HG02588 (cell line): ENCODE results near the gene PRR33.
A peak's percentile ranks its signal among the peaks of the same experiment; 100 is the strongest.

Experiments used
- ATAC-seq: cut with Tn5 transposase; IDR thresholded peaks from one replicate; pipeline ENCODE4 v1.9.1; 2021; ENCODE audit warnings: mild to moderate bottlenecking, moderate library complexity; ENCODE audit not compliant: unreplicated experiment

The PRR33 gene

GRCh38 chr11:1852877-1853276 is 38.8 kb downstream of the PRR33 start, which contains the start of gene LSP1:
Gene LSP1 (plus strand): TSS chr11:1853084. CDS start chr11:1853145, 61 bp downstream.
- ATAC-seq = peak; percentile 36

DNA sequence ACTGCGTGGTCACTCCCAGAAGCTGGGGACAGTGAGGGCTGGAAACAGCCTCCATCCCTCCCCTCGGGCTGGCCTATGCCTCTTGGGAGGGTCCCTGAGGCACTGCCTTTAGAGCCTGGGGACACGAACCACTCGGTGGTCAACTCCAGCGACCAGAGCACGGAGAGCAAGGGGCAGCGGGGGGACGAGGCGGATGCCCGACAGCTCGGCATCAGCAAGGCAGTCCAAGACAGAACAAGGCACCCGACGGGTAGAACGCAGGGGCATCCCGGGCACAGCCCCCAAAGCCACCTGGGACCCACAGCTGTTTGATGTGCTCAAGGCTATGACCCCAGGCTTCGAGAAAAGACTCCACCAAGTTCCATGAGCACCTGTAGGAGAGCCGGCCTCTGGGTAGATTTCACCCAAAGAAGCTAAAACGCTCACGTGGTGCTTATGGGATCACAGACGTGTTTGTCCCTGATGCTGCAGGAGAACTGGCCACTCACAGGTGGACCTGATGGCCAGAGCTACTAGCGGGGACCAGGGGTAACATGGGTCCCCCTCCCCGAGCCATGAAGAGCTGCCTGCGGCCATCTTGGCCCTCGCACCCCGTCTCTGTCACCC is 39.3 kb downstream of the PRR33 start:
- ATAC-seq = peak; percentile 1

- ATAC-seq = no peak
These were observed 40.1 kb downstream of the PRR33 start for GRCh38 chr11:1851468-1852180.

DNA sequence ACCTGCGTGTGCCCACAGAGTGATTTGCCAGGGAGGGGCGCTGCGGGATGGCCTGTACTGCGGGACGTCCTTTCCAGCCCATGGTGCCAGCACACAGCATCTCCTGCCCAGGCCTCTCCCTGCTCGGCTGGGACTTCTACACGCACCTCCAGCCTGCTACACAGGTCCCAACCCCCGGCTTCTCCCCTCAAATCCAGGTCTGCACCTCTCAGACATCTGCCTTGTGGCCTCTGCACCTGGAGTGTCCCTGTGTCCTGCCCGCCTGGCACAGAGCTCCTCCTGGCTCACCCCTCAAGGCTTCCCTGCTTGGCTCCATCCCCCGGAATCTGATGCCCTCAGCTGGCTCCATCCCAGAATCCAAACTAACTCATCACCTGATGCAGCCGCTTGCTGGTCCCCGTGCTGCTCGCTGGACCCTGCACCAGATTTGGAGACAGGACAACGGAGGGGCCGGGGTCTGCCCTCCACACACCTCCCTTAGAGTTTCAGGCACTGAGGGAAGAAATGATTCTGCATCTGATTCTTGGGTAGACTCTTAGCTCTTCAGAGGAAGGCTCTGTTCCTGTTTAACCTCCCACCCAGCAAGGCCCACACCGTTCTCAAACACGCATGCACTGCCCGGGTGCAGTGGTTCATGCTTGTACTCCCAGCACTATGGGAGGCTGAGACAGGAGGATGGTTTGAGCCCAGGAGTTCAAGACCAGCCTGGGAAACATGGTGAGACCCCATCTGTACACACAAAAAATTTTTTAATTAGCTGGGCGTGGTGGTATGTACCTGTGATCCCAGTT is 42.9 kb downstream of the PRR33 start:
- no peak for ATAC-seq

- ATAC-seq = no peak
These were observed 43.6 kb downstream of the PRR33 start for GRCh38 chr11:1847926-1848639.

GRCh38 chr11:1847006-1847735 is 44.5 kb downstream of the PRR33 start:
- no peak for ATAC-seq

GRCh38 chr11:1846453-1846932 is 45.2 kb downstream of the PRR33 start:
- no peak for ATAC-seq

- ATAC-seq = no peak
These were observed 45.9 kb downstream of the PRR33 start for GRCh38 chr11:1845561-1846452.

DNA sequence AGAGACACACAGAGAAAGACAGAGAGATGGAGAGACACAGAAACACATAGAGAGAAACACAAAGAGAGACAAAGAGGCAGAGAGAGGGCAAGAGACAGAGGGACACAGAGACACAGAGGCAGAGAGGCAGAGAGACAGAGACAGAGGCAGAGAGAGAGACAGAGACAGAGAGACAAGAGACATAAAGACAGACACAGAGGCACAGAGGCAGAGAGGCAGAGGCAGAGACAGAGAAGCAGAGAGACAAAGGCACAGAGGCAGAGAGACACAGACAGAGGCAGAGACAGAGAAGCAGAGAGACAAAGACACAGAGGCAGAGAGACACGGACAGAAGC is 46.6 kb downstream of the PRR33 start:
- no peak for ATAC-seq

DNA sequence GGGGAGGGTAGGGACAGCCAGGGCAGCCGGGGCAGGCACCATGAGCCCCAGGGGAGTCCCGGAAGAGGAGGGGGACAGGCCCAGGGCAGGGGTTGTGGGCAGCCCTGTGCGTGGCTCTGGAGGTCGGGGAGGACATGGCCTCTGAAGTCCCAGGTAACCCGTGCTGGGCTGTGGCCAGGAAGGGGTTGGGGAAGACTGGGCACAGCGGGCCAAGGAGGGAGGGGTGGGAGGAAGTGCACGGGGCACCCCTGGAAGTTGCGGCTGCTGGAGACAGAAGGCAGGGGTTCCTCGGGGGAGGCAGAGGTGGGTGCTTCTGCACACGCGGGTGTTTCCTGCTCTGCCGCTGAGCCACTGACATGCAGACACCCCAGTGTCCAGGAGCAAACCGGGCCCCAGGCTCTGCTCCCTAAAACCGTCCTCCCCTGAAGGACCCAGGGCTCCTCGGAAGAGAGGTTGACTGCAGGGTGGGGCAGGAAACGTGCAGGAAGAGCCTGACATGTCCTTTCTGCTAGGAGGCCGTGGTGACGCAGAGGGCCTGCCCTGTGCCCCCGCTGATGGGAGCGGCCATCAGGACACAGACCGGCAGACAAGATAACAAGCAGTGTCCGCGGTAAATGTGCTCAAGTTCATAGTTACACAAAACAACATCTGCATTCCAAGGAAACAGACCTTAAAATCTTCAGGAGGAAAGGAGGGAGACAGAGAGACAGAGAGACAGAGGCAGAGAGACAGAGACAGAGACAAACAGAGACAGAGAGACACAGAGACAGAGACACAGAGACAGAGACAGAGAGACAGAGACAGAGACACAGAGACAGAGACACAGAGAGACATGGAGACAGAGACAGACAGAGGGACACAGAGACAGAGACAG is 47.2 kb downstream of the PRR33 start:
- no peak for ATAC-seq

DNA sequence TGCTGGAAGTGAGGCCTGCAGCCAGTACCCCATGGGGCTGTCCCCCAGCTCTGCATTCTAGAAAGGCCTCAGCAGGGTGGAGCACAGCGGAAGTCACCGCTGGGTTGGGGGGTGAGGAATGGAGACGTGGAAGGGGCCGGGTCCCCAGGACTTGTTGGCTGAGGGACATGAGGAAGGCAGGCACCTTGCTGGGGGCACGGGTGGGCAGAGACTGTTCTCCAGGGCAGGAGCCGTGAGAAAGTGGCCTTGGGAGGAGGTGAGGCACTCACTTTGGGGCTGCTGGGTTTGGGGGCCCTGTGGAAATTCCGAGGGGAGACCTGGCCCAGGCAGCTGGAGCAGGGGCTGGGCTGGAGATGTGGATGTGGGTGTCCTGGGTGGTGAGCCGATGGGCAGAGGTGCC is 47.9 kb downstream of the PRR33 start:
- ATAC-seq = no peak

DNA sequence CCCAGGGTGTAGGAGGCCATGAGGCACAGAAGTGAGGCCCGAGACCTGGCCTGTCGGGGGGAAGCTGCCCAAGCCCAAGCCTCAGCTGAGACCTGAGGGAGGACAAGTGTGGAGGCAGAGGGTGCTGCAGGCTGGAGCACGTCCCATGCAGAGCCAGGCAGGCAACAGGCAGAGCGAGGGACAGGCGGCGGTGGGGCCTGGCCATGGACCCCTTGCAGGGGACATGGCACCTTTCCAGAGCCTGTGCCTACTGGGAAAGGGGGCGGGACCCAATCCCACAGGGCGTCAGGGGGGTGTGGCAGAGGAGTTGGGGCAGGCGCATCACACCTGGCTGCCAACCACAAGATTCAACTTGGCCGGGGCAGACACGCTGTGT is 48.6 kb downstream of the PRR33 start:
- ATAC-seq = no peak

DNA sequence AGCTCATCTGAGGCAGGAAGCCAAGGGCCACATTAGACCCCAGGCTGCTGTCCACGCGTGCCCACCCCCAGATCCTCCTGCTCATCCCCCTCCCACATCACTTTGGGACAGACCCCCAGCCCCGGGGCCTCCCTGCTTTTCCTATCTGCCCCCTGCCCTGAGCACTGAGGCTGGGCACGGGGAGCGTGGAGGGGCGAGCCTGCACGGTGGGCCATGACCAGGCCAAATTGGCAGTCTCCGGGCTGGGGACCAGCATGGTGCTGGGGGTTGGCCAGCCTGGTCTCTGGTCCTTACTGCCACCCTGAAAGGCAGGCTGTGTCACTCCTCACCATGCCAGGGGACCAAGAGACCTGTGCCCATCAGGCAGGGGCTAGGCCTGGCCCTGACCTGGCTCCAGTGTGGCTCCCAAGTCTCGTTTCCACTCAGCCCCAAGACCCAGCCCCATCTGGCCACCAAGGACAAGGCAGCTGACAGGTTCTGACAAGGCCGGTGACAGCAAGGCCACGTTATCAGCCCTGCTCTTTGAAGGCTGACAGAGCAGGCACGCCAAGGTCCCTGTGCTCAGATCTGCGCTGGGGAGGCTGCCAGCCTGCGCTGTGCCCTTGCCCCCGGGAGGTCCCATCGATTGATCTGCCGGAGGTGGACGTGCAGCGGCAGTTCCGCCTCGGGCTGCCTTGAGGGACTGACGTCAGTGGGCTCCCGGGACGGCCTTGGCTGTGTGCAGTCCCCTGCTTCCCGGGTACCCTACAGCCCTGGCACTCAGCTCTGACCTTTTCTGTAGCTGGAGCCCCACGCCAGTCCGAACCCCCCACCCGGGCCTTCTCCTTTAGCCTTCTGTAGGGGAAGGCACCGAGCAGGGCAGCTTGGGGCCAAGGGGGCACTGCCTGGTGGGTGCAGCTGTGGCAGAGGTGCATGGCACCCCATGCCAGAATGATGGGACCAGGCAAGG is 49.3 kb downstream of the PRR33 start:
- ATAC-seq = no peak

GRCh38 chr11:1841511-1842148 is 50.1 kb downstream of the PRR33 start:
- no peak for ATAC-seq

- no peak for ATAC-seq
These were observed 50.8 kb downstream of the PRR33 start for GRCh38 chr11:1840780-1841480.
